Mesenchymal stem cell (in vitro differentiated cells and primary cell): ENCODE results near the gene UNC13C.
A peak's percentile ranks its signal among the peaks of the same experiment; 100 is the strongest.

Source experiments
- DNase-seq: peaks from one replicate; pipeline ENCODE4 v3.0.0-alpha.2; 2013
- H2AFZ ChIP-seq: one replicate; pipeline ENCODE4 v1.6.1; 2013; ENCODE audit warnings: low read depth, mild to moderate bottlenecking, control low read depth, inconsistent platforms, low read length, moderate library complexity
- H2AK5ac ChIP-seq: 2 replicates; pipeline ENCODE4 v1.6.1; 2013; ENCODE audit warnings: low read length, moderate library complexity, mild to moderate bottlenecking, inconsistent platforms; ENCODE audit not compliant: severe bottlenecking
- H2BK120ac ChIP-seq: one replicate; pipeline ENCODE4 v1.6.1; 2013; ENCODE audit warnings: low read depth, mild to moderate bottlenecking, inconsistent platforms, low read length, moderate library complexity
- H2BK12ac ChIP-seq, 2 experiments: one replicate each; pipeline ENCODE4 v1.6.1; 2013; ENCODE audit warnings: inconsistent platforms in 2 of 2, low read length in 2 of 2, mild to moderate bottlenecking in 2 of 2, moderate library complexity in 2 of 2, control low read depth in 1 of 2
- H2BK15ac ChIP-seq: one replicate; pipeline ENCODE4 v1.6.1; 2013; ENCODE audit warnings: mild to moderate bottlenecking, low read depth, inconsistent platforms; ENCODE audit not compliant: poor library complexity, severe bottlenecking
- H2BK5ac ChIP-seq: 2 replicates; pipeline ENCODE4 v1.6.1; 2013; ENCODE audit warnings: low read depth, mild to moderate bottlenecking, low read length, control low read depth, inconsistent platforms; ENCODE audit not compliant: poor library complexity, severe bottlenecking
- H3K14ac ChIP-seq, 2 experiments: one replicate each; pipeline ENCODE4 v1.6.1; 2013; ENCODE audit warnings: inconsistent platforms in 2 of 2, low read length in 2 of 2, control low read depth in 1 of 2, mild to moderate bottlenecking in 1 of 2, moderate library complexity in 1 of 2
- H3K18ac ChIP-seq, 2 experiments: one replicate each; pipeline ENCODE4 v1.6.1; 2013; ENCODE audit warnings: inconsistent platforms in 2 of 2, low read length in 2 of 2, control low read depth in 1 of 2, low read depth in 1 of 2, mild to moderate bottlenecking in 1 of 2
- H3K23ac ChIP-seq, 2 experiments: one replicate each; pipeline ENCODE4 v1.6.1; 2013; ENCODE audit warnings: inconsistent platforms in 2 of 2, low read length in 2 of 2, mild to moderate bottlenecking in 2 of 2, moderate library complexity in 2 of 2, control low read depth in 1 of 2
- H3K27ac ChIP-seq: 2 replicates; pipeline ENCODE4 v1.5.1; 2013; ENCODE audit warnings: mild to moderate bottlenecking, moderate library complexity, low read length, control low read depth, inconsistent platforms; ENCODE audit not compliant: poor library complexity, severe bottlenecking
- H3K27me3 ChIP-seq, 2 experiments: 2 replicates each; pipeline versions ENCODE4 v1.6.1 to v1.7.0; 2013; ENCODE audit warnings: low read length in 2 of 2, mild to moderate bottlenecking in 2 of 2, moderate library complexity in 2 of 2, control low read depth in 1 of 2, inconsistent platforms in 1 of 2; ENCODE audit not compliant: control insufficient read depth in 1 of 2, insufficient read depth in 1 of 2
- H3K36me3 ChIP-seq, 2 experiments: 2 replicates each; pipeline versions ENCODE4 v1.6.1 to v1.7.0; 2013; ENCODE audit warnings: low read length in 2 of 2, control low read depth in 1 of 2, inconsistent platforms in 1 of 2, low read depth in 1 of 2, mild to moderate bottlenecking in 1 of 2; ENCODE audit not compliant: insufficient read depth in 2 of 2, control insufficient read depth in 1 of 2
- H3K4ac ChIP-seq, 2 experiments: one replicate each; pipeline ENCODE4 v1.6.1; 2013; ENCODE audit warnings: inconsistent platforms in 2 of 2, low read length in 2 of 2, mild to moderate bottlenecking in 2 of 2, moderate library complexity in 2 of 2, control low read depth in 1 of 2, low read depth in 1 of 2
- H3K4me1 ChIP-seq: 2 replicates; pipeline ENCODE4 v1.6.1; 2013; ENCODE audit warnings: low read depth, low read length, control low read depth; ENCODE audit not compliant: control insufficient read depth, insufficient read depth
- H3K4me2 ChIP-seq: 2 replicates; pipeline ENCODE4 v1.6.1; 2013; ENCODE audit warnings: low read length, mild to moderate bottlenecking, inconsistent platforms; ENCODE audit not compliant: poor library complexity, severe bottlenecking
- H3K4me3 ChIP-seq, 2 experiments: 2 replicates each; pipeline versions ENCODE4 v1.5.1 to v1.7.0; 2013; ENCODE audit warnings: low read length in 2 of 2, mild to moderate bottlenecking in 2 of 2, control low read depth in 1 of 2, low read depth in 1 of 2; ENCODE audit not compliant: insufficient read depth in 1 of 2
- H3K79me1 ChIP-seq: replicated peaks from 2 replicates; pipeline ENCODE4 v1.6.1; 2013; ENCODE audit warnings: mild to moderate bottlenecking, control low read depth, low read length, inconsistent platforms; ENCODE audit not compliant: poor library complexity, severe bottlenecking
- H3K9ac ChIP-seq: 2 replicates; pipeline ENCODE4 v1.7.0; 2013; ENCODE audit warnings: mild to moderate bottlenecking, low read length, moderate library complexity
- H3K9me3 ChIP-seq: 2 replicates; pipeline ENCODE4 v1.7.0; 2013; ENCODE audit warnings: mild to moderate bottlenecking, low read length; ENCODE audit not compliant: control insufficient read depth
- H4K8ac ChIP-seq: one replicate; pipeline ENCODE4 v1.6.1; 2013; ENCODE audit warnings: inconsistent platforms, mild to moderate bottlenecking, low read length, moderate library complexity
- H4K91ac ChIP-seq: one replicate; pipeline ENCODE4 v1.6.1; 2013; ENCODE audit warnings: mild to moderate bottlenecking, low read length, inconsistent platforms
- WGBS: methylation state at CpG from one replicate; pipeline ENCODE4 v1.1.7; 2013; ENCODE audit warnings: mixed read lengths; 5-methylcytosine and 5-hydroxymethylcytosine counted together

The UNC13C gene

DNA sequence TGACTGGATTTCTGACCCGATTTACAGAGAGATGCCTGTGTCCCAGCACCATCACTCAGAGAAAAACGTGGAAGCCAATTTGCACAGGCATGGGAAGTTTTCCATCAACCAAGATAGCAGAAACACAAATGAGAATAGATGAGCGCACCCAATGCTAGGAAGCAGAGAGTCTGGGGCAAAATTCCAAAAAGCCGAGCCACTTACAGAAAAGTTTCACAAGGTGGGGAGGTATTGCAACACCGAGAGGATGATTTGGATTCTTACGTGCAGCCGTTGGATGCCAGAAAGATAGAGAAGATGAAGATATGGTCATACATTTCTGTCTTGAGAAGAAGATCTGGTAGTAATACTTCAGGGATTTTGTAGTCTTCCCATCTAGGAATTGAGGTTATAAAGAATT is 57.4 kb downstream of the UNC13C start:
- no peak overlapping the region for H2BK5ac ChIP-seq
- H3K14ac ChIP-seq, result no peak overlapping the region
- H4K91ac ChIP-seq, result no peak overlapping the region
- H2AFZ ChIP-seq, result peak overlapping the region; percentile 53
- no peak overlapping the region for H2AK5ac ChIP-seq
- no peak overlapping the region for H3K23ac ChIP-seq
- H3K27ac ChIP-seq, result no peak overlapping the region
- no peak for DNase-seq
- no peak overlapping the region for H3K9ac ChIP-seq
- H3K9me3 ChIP-seq, result no peaks in the 10 kb centered on the region
- no peak overlapping the region for H2BK12ac ChIP-seq
- H3K4me2 ChIP-seq, result no peak overlapping the region
- WGBS, result 79% methylated on average over 7 of the region's 7 CpGs
- no peak overlapping the region for H3K4me3 ChIP-seq
- no peaks in the 10 kb centered on the region for H3K4me1 ChIP-seq
- H3K18ac ChIP-seq, result no peak overlapping the region
- H2BK120ac ChIP-seq, result no peak overlapping the region
- no peak overlapping the region for H2BK15ac ChIP-seq
- no peak overlapping the region for H3K4ac ChIP-seq
- H3K36me3 ChIP-seq, result no peaks in the 10 kb centered on the region
- H3K27me3 ChIP-seq, result no peaks in the 10 kb centered on the region
- no peak overlapping the region for H4K8ac ChIP-seq
- no peaks in the 10 kb centered on the region for H3K79me1 ChIP-seq

DNA sequence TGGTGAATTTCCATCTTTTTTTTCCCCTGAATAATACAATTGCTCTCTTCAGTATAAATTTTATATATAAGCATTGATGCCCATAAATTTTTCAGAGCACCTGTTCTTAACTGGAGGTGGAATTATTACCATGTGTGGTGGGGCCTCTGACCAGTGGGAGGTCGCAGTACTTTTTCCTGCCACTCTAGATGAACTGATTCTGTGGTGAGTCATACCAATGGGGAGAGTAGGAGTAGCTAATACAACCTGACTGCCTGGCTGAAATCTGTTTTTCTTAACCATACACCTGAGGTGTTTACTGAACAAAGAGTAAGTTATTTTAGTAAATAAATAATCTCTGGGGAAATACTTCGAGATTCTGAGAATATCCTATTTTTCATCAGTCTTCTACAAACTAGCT is 67.2 kb downstream of the UNC13C start:
- H3K23ac ChIP-seq, result no peak overlapping the region
- no peaks in the 10 kb centered on the region for H3K4me1 ChIP-seq
- DNase-seq, result no peak
- no peak overlapping the region for H3K4me2 ChIP-seq
- no peaks in the 10 kb centered on the region for H3K27me3 ChIP-seq
- H3K9me3 ChIP-seq, result no peaks in the 10 kb centered on the region
- no peaks in the 10 kb centered on the region for H3K79me1 ChIP-seq
- H3K14ac ChIP-seq, result no peak overlapping the region
- H3K9ac ChIP-seq, result no peak overlapping the region
- no peak overlapping the region for H3K4ac ChIP-seq
- no peak overlapping the region for H3K18ac ChIP-seq
- H2BK120ac ChIP-seq, result no peak overlapping the region
- no peak overlapping the region for H4K91ac ChIP-seq
- H2AFZ ChIP-seq, result no peak overlapping the region
- no peak overlapping the region for H2BK5ac ChIP-seq
- H3K27ac ChIP-seq, result no peak overlapping the region
- 23% methylated on average over 1 of the region's 2 CpGs for WGBS
- H2AK5ac ChIP-seq, result no peak overlapping the region
- no peak overlapping the region for H2BK12ac ChIP-seq
- no peak overlapping the region for H4K8ac ChIP-seq
- H3K36me3 ChIP-seq, result no peaks in the 10 kb centered on the region
- H2BK15ac ChIP-seq, result no peak overlapping the region
- H3K4me3 ChIP-seq, result no peak overlapping the region

DNA sequence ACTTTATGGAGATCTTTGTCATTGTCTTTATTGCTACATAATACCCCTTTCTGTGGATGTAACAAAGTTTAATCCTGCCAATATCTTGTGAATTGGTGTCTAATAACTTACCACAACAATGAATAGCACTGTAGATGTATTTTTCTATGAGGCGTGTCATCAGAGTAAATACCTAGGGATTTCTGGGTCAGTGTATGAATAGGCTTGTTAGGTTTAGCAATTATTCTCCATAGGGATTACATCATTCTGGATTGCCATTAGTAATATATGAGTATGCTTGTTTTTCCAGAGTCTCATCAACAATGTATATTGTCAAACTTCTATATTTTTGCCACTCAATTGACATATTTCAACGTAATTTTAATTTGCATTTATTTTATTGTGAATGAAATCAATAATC is 67.9 kb downstream of the UNC13C start:
- H3K18ac ChIP-seq, result no peak overlapping the region
- no peak overlapping the region for H2BK15ac ChIP-seq
- H3K27me3 ChIP-seq, result no peaks in the 10 kb centered on the region
- H4K8ac ChIP-seq, result no peak overlapping the region
- H2BK5ac ChIP-seq, result no peak overlapping the region
- H3K79me1 ChIP-seq, result no peaks in the 10 kb centered on the region
- no peak for DNase-seq
- no peak overlapping the region for H3K14ac ChIP-seq
- H4K91ac ChIP-seq, result no peak overlapping the region
- H3K4me3 ChIP-seq, result no peak overlapping the region
- no peak overlapping the region for H2BK120ac ChIP-seq
- H3K4ac ChIP-seq, result no peak overlapping the region
- H2AFZ ChIP-seq, result no peak overlapping the region
- H3K9me3 ChIP-seq, result no peaks in the 10 kb centered on the region
- H3K4me1 ChIP-seq, result no peaks in the 10 kb centered on the region
- H2AK5ac ChIP-seq, result no peak overlapping the region
- no peak overlapping the region for H3K9ac ChIP-seq
- no peak overlapping the region for H3K4me2 ChIP-seq
- H3K36me3 ChIP-seq, result no peaks in the 10 kb centered on the region
- no peak overlapping the region for H2BK12ac ChIP-seq
- H3K23ac ChIP-seq, result no peak overlapping the region
- no CpG with 5 or more reads among the region's 2 CpGs for WGBS
- no peak overlapping the region for H3K27ac ChIP-seq

DNA sequence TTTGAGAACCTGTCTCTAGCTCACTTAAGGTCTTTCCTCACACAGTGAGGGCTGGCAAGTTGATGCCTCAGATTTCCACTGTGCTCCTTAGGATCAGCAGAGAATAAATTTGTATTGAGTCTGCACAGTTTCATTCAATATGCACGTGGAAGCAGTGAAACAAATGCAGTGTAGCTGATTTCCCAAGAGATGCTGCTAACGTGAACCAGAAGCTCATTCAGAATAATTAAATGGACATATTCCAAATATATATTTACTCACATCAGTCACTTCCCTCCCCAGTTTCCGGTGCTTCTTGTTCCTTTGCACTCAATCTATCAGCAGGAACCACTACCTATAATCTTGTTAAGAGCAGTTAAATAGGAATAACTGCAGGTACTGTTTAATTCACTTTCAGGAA is 86.1 kb downstream of the UNC13C start:
- no peak overlapping the region for H2AFZ ChIP-seq
- H3K9ac ChIP-seq, result no peak overlapping the region
- DNase-seq, result no peak
- no peak overlapping the region for H2AK5ac ChIP-seq
- H4K91ac ChIP-seq, result no peak overlapping the region
- no peak overlapping the region for H3K23ac ChIP-seq
- no peak overlapping the region for H3K14ac ChIP-seq
- WGBS, result 80% methylated on average over 2 of the region's 3 CpGs
- H3K27ac ChIP-seq, result no peak overlapping the region
- H3K4ac ChIP-seq, result no peak overlapping the region
- H3K4me3 ChIP-seq, result no peak overlapping the region
- H2BK120ac ChIP-seq, result no peak overlapping the region
- no peak overlapping the region for H3K18ac ChIP-seq
- H3K4me2 ChIP-seq, result no peak overlapping the region
- no peaks in the 10 kb centered on the region for H3K4me1 ChIP-seq
- no peaks in the 10 kb centered on the region for H3K27me3 ChIP-seq
- no peak overlapping the region for H4K8ac ChIP-seq
- no peak overlapping the region for H2BK12ac ChIP-seq
- H3K36me3 ChIP-seq, result no peaks in the 10 kb centered on the region
- H3K79me1 ChIP-seq, result no peaks in the 10 kb centered on the region
- H2BK15ac ChIP-seq, result no peak overlapping the region
- no peak overlapping the region for H2BK5ac ChIP-seq
- peaks cover 4% of the 10 kb centered on the region for H3K9me3 ChIP-seq
